Hepatocyte (in vitro differentiated cells): ENCODE data around the gene PLEKHA6. TPM values are rescaled to one million over a fixed set of nuclear protein-coding genes. Genes with fewer than 3 reads are reported as not detected.
A peak's percentile ranks its signal among the peaks of the same experiment; 100 is the strongest.

Experiments
- DNase-seq: peaks from one replicate; pipeline ENCODE4 v3.0.0-alpha.2; 2016; ENCODE audit warnings: low spot score
- H2AFZ ChIP-seq: fragments of 200-600 bp; sonication (generic); 2 replicates; pipeline ENCODE4 v1.6.0; 2016; ENCODE audit warnings: antibody characterized with exemption, mild to moderate bottlenecking
- H3K27ac ChIP-seq: fragments of 200-600 bp; sonication (generic); 2 replicates; pipeline ENCODE4 v1.5.1; 2016; ENCODE audit warnings: mild to moderate bottlenecking
- H3K27me3 ChIP-seq: fragments of 200-600 bp; sonication (generic); 2 replicates; pipeline ENCODE4 v1.6.1; 2016
- H3K36me3 ChIP-seq: fragments of 200-600 bp; sonication (generic); replicated peaks from 2 replicates; pipeline ENCODE4 v1.5.1; 2016; ENCODE audit warnings: low read depth; ENCODE audit not compliant: insufficient read depth
- H3K4me1 ChIP-seq: fragments of 200-600 bp; sonication (generic); 2 replicates; pipeline ENCODE4 v1.5.1; 2016; ENCODE audit warnings: mild to moderate bottlenecking, moderate library complexity; ENCODE audit not compliant: insufficient read depth
- H3K4me2 ChIP-seq: fragments of 200-600 bp; sonication (generic); 2 replicates; pipeline ENCODE4 v1.6.0; 2016
- H3K4me3 ChIP-seq: fragments of 200-600 bp; sonication (generic); 2 replicates; pipeline ENCODE4 v1.5.1; 2016; ENCODE audit warnings: mild to moderate bottlenecking
- H3K79me2 ChIP-seq: fragments of 200-600 bp; sonication (generic); 2 replicates; pipeline ENCODE4 v1.6.0; 2017; ENCODE audit warnings: mild to moderate bottlenecking
- H3K9me2 ChIP-seq: fragments of 200-600 bp; sonication (generic); replicated peaks from 2 replicates; pipeline ENCODE4 v1.6.0; 2017; ENCODE audit warnings: mild to moderate bottlenecking; ENCODE audit not compliant: insufficient read depth
- H3K9me3 ChIP-seq: fragments of 200-600 bp; sonication (generic); 2 replicates; pipeline ENCODE4 v1.5.1; 2016; ENCODE audit warnings: low read depth, mild to moderate bottlenecking
- H4K20me1 ChIP-seq: fragments of 200-600 bp; sonication (generic); 2 replicates; pipeline ENCODE4 v1.6.0; 2016; ENCODE audit warnings: mild to moderate bottlenecking; ENCODE audit not compliant: insufficient read depth, poor library complexity, severe bottlenecking
- EZH2 ChIP-seq: fragments of 200-600 bp; sonication (generic); IDR thresholded peaks from 2 replicates; pipeline ENCODE4 v1.6.1; 2016; ENCODE audit warnings: antibody characterized with exemption, mild to moderate bottlenecking, borderline replicate concordance
- EZH2phosphoT487 ChIP-seq: fragments of 200-600 bp; sonication (generic); IDR thresholded peaks from one replicate; pipeline ENCODE4 v1.6.1; 2018; ENCODE audit warnings: antibody characterized with exemption, mild to moderate bottlenecking, low read depth, moderate library complexity; ENCODE audit not compliant: unreplicated experiment, severe bottlenecking
- WGBS: methylation state at CpG from one replicate; pipeline ENCODE4 v1.1.6; 2016; ENCODE audit warnings: low lambda C conversion rate; ENCODE audit errors: missing lambda C conversion rate; 5-methylcytosine and 5-hydroxymethylcytosine counted together
- polyA plus RNA-seq: library from polyadenylated mRNA; unstranded; fragments of >200 nt; fragmentation: Nextera tagmentation; extraction: Ambion mirVana; gene quantifications from 2 replicates; pipeline ENCODE4 v1.2.1, GENCODE V29; 2016
- total RNA-seq: library from RNA; depleted of rRNA; stranded (reverse); fragments of >200 nt; gene quantifications from 2 replicates; pipeline ENCODE4 v1.2.3, GENCODE V29; 2014
- TF ChIP-seq, protein P1 (sequence below): fragments of 200-600 bp; sonication (generic); IDR thresholded peaks from 2 replicates; pipeline ENCODE4 v1.5.1; 2016; ENCODE audit warnings: antibody characterized with exemption, mild to moderate bottlenecking; ENCODE audit not compliant: poor library complexity

PLEKHA6 gene
- total and polyA plus RNA-seq, 2 experiments from 2014 or later: 14.3 to 31.5 TPM

DNA sequence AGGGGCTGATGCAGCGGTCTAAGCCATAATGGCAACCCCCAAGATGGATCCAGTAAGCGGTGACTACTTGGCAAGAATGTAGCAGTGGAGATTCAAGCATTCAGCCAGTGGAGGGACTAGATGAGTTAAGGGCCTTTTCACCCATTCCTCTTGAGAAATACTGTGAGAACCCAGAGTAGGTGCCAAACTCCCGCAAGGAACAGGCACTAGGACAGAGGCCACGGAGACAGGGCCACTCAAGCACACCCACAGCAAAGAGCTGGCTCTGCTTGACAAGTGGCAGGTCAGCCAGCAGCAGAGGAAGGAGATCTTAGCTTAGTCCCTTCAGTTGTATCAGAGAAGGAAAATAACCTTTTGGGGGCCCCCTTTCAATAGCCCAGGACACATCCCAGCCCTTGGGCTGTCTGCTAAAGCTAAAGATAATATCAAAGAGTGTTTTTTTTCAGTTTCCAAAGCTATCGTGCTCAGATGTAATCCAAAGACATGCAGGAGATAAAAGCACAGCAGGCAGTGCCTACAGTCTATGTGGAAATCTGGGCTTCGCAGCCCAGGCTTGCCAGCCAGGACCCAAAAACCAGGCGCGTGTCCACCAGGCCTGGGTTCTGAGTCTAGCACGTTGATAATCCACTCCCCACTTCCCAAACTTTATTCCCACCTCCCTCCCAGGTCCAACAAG lies 83.9 kb downstream of the PLEKHA6 start:
- no peaks in the 10 kb centered on the region for H4K20me1 ChIP-seq
- H3K36me3 ChIP-seq: no peaks in the 10 kb centered on the region
- no peak overlapping the region for H3K4me3 ChIP-seq
- peaks cover 59% of the 10 kb centered on the region for H3K4me1 ChIP-seq
- H3K79me2 ChIP-seq: peaks cover 50% of the 10 kb centered on the region
- no peaks in the 10 kb centered on the region for H3K9me2 ChIP-seq
- no peak for TF ChIP-seq EZH2
- DNase-seq: no peak
- H3K9me3 ChIP-seq: no peaks in the 10 kb centered on the region
- peak overlapping the region; percentile 44 for H3K4me2 ChIP-seq
- WGBS: 67% methylated on average over 9 of the region's 9 CpGs
- H3K27me3 ChIP-seq: no peaks in the 10 kb centered on the region
- peak overlapping the region; percentile 31 for H3K27ac ChIP-seq
- no peak overlapping the region for H2AFZ ChIP-seq

DNA sequence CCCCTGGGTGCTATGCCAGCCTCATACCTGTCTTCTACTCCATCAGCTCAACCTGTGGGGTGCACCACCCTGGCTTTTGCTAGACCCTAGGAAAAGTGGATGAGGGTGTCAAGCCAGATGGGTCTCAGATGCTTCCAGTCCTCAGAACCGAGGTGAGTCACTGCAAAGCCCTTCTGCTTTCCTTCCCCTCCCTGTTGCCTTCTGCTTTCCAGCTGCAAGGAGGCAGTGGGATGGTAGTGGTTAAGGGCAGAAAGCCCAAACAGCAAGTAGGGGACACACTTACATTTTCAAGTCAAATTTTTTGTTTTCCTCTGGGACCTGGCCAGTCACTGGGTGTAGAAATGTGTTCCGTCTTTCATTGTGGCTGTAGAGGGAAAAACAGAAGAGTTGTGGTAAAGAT lies 85.3 kb downstream of the PLEKHA6 start:
- H3K36me3 ChIP-seq: no peaks in the 10 kb centered on the region
- H3K4me1 ChIP-seq: peaks cover 45% of the 10 kb centered on the region
- H2AFZ ChIP-seq: no peak overlapping the region
- peaks cover 36% of the 10 kb centered on the region for H3K79me2 ChIP-seq
- WGBS: 76% methylated on average over 2 of the region's 2 CpGs
- H3K9me2 ChIP-seq: no peaks in the 10 kb centered on the region
- no peaks in the 10 kb centered on the region for H4K20me1 ChIP-seq
- H3K4me3 ChIP-seq: no peak overlapping the region
- H3K27me3 ChIP-seq: no peaks in the 10 kb centered on the region
- no peaks in the 10 kb centered on the region for H3K9me3 ChIP-seq
- H3K27ac ChIP-seq: no peak overlapping the region
- DNase-seq: no peak
- no peak overlapping the region for H3K4me2 ChIP-seq
- TF ChIP-seq, protein P1, sequence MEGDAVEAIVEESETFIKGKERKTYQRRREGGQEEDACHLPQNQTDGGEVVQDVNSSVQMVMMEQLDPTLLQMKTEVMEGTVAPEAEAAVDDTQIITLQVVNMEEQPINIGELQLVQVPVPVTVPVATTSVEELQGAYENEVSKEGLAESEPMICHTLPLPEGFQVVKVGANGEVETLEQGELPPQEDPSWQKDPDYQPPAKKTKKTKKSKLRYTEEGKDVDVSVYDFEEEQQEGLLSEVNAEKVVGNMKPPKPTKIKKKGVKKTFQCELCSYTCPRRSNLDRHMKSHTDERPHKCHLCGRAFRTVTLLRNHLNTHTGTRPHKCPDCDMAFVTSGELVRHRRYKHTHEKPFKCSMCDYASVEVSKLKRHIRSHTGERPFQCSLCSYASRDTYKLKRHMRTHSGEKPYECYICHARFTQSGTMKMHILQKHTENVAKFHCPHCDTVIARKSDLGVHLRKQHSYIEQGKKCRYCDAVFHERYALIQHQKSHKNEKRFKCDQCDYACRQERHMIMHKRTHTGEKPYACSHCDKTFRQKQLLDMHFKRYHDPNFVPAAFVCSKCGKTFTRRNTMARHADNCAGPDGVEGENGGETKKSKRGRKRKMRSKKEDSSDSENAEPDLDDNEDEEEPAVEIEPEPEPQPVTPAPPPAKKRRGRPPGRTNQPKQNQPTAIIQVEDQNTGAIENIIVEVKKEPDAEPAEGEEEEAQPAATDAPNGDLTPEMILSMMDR: no peak
- TF ChIP-seq EZH2phosphoT487: no peak
- TF ChIP-seq EZH2: no peak

DNA sequence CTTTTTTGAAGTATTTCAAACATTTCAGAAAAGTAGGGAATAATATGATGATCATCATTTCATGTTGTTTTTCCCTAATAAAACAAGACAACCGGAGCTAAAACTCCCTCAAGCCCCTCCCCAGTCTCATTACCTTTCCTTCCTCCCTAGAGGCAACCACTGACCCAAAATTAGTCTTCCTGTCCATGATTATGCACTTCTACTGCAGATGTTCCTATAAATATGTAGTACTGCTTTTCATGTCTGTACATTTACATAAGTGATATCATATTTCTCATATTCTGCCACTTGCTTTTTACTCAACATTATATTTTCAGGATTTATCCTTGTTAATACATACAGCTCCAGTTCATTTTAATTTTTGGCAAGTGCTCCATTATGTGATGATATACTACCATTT lies 87.2 kb downstream of the PLEKHA6 start:
- Histone ChIP-seq H3K4me2 (no peak overlapping the region), H3K9me2 (no peaks in the 10 kb centered on the region), H3K36me3 (no peaks in the 10 kb centered on the region), H3K27ac (no peak overlapping the region), H3K4me3 (no peak overlapping the region), H4K20me1 (no peaks in the 10 kb centered on the region), H2AFZ (no peak overlapping the region), H3K9me3 (no peaks in the 10 kb centered on the region), H3K27me3 (no peaks in the 10 kb centered on the region), H3K4me1 (peaks cover 28% of the 10 kb centered on the region), H3K79me2 (peaks cover 26% of the 10 kb centered on the region)
- no peak for DNase-seq
- WGBS: 79% methylated on average over 1 of the region's 1 CpG
- TF ChIP-seq, protein P1: no peak
- TF ChIP-seq EZH2 (no peak), EZH2phosphoT487 (no peak)

DNA sequence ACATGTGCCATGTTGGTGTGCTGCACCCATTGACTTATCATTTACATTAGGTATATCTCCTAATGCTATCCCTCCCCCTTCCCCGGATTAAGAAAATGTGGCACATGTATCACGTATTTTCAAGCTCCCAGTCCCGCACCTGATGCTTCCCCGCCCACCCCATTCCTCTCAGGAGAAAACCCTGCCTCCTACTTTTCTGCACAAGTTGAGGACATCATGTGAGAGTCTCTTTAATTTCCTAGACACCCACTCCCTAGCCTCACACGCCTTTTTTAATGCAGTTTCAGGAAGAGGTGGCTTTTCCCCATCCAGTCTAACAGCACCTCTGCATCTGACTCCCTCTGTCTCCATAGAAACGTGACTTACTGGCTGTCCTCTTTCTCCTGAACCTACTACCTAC lies 87.8 kb downstream of the PLEKHA6 start:
- Histone ChIP-seq H2AFZ (no peak overlapping the region), H3K36me3 (no peaks in the 10 kb centered on the region), H3K27me3 (no peaks in the 10 kb centered on the region), H3K79me2 (peaks cover 20% of the 10 kb centered on the region), H3K27ac (no peak overlapping the region), H3K4me2 (no peak overlapping the region), H3K9me3 (no peaks in the 10 kb centered on the region), H3K9me2 (no peaks in the 10 kb centered on the region), H4K20me1 (no peaks in the 10 kb centered on the region), H3K4me1 (peaks cover 28% of the 10 kb centered on the region), H3K4me3 (no peak overlapping the region)
- 92% methylated on average over 6 of the region's 6 CpGs for WGBS
- TF ChIP-seq, protein P1: no peak
- TF ChIP-seq EZH2 (no peak), EZH2phosphoT487 (no peak)
- DNase-seq: no peak
